Brain microvascular endothelial cell (primary cell): ENCODE measurements around the gene IQCH.

Source experiments
- DNase-seq: peaks from one replicate; pipeline ENCODE4 v3.0.0-alpha.2; 2020
- H3K27ac ChIP-seq: fragments of 250-450 bp; sonication (Bioruptor Pico); 2 replicates; pipeline ENCODE4 v1.5.1; 2020; ENCODE audit warnings: mild to moderate bottlenecking, moderate library complexity
- H3K27me3 ChIP-seq: fragments of 250-450 bp; sonication (Bioruptor Pico); replicated peaks from 2 replicates; pipeline ENCODE4 v1.5.1; 2020; ENCODE audit warnings: mild to moderate bottlenecking
- H3K36me3 ChIP-seq: fragments of 250-450 bp; sonication (Bioruptor Pico); replicated peaks from 2 replicates; pipeline ENCODE4 v1.5.1; 2020; ENCODE audit warnings: mild to moderate bottlenecking
- H3K4me3 ChIP-seq: 2 replicates; pipeline ENCODE4 v1.5.1; 2011; ENCODE audit warnings: low read depth, mild to moderate bottlenecking, control low read depth, low read length, moderate library complexity
- in situ Hi-C: cut with HindIII; loops from 2 replicates; pipeline ENCODE4 v1.10.0; 2017; ENCODE audit warnings: low sequenced_read_pairs, low pct_ligation_motif_present
- TF ChIP-seq, protein P1 (sequence below): IDR thresholded peaks from 2 replicates; pipeline ENCODE4 v1.5.1; 2011; ENCODE audit warnings: low read depth, mild to moderate bottlenecking, moderate library complexity, low read length, control low read depth, inconsistent platforms; ENCODE audit errors: missing control alignments

Gene IQCH

GRCh38 chr15:67463488-67463887, 208.9 kb downstream of the IQCH start:
- TF ChIP-seq, protein P1, sequence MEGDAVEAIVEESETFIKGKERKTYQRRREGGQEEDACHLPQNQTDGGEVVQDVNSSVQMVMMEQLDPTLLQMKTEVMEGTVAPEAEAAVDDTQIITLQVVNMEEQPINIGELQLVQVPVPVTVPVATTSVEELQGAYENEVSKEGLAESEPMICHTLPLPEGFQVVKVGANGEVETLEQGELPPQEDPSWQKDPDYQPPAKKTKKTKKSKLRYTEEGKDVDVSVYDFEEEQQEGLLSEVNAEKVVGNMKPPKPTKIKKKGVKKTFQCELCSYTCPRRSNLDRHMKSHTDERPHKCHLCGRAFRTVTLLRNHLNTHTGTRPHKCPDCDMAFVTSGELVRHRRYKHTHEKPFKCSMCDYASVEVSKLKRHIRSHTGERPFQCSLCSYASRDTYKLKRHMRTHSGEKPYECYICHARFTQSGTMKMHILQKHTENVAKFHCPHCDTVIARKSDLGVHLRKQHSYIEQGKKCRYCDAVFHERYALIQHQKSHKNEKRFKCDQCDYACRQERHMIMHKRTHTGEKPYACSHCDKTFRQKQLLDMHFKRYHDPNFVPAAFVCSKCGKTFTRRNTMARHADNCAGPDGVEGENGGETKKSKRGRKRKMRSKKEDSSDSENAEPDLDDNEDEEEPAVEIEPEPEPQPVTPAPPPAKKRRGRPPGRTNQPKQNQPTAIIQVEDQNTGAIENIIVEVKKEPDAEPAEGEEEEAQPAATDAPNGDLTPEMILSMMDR, result no peak
- Histone ChIP-seq H3K27me3 (no peaks in the 10 kb centered on the region), H3K27ac (no peak overlapping the region), H3K36me3 (no peaks in the 10 kb centered on the region), H3K4me3 (no peak overlapping the region)
- no peak for DNase-seq
- in situ Hi-C loops, result loop anchor here (25.0 kb wide), 1 partner anchor 349 kb away; no protein-coding TSS in a partner anchor

DNA sequence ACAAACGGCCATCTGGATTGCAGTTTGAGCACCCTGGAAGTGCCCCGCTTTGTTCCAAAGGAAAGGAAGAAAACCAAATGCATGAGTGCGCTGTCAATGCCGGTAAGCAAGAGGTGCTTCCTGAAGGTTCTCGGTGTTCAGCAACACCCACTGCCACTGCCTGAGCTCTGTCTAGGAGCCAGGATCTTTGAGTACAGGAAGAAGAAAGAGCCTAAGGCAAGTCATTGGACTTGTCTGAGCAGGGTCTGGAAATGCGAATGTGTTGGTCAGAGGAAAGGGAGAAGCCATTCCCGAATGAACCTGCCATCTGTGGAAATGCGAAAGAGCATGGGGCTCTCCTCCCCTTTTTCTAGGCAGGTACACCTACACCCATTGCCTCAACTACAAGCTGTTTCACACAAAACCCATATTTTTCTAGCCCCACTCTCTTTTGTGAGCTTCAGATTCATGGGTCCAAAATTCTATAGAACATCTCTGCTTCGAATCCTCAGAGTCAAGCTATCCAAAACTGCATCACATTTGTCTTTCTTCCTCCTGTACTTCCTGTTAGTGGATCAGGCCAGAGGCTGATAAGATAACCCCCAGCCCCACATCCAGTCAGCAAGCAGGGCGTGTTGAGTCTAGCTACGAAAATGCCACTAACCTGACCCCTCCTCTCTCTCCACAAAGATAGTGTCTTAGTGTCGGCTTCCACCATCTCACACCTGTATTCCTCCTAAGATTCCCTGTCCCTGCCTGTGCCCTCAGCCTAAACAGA, 210.8 kb downstream of the IQCH start:
- Histone ChIP-seq H3K27ac (no peak overlapping the region), H3K4me3 (no peak overlapping the region), H3K27me3 (no peaks in the 10 kb centered on the region), H3K36me3 (no peaks in the 10 kb centered on the region)
- in situ Hi-C loops, result loop anchor here (25.0 kb wide), 1 partner anchor 347 kb away; no protein-coding TSS in a partner anchor
- no peak for DNase-seq
- TF ChIP-seq, protein P1, result no peak

DNA sequence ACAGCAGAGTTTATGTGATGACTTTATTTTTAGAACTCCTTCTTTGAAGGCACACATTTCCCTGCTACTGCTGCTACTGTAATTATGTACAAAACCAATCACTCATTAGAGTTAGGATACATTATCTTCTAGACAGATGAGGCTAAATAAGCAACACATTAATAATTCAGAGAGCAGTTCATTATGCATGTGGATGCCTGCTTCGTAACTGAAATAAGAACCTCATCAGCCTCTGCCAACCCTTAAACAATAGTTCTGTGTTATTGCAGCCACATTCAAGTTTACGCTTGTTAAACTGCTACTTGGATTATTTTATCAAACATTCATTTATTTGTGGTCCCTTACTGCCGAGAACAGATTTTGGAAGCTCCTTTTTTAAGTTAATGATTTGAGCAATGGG, 213.8 kb downstream of the IQCH start:
- Histone ChIP-seq H3K36me3 (no peaks in the 10 kb centered on the region), H3K27ac (no peak overlapping the region), H3K4me3 (no peak overlapping the region), H3K27me3 (no peaks in the 10 kb centered on the region)
- no peak for DNase-seq
- in situ Hi-C loops, result loop anchor here (25.0 kb wide), 1 partner anchor 344 kb away; no protein-coding TSS in a partner anchor
- TF ChIP-seq, protein P1, result no peak

- Histone ChIP-seq H3K27me3 (no peaks in the 10 kb centered on the region), H3K27ac (no peak overlapping the region), H3K36me3 (no peaks in the 10 kb centered on the region), H3K4me3 (no peak overlapping the region)
- TF ChIP-seq, protein P1, result no peak
- DNase-seq, result no peak
- in situ Hi-C loops, result loop anchor here (25.0 kb wide), 1 partner anchor 343 kb away; no protein-coding TSS in a partner anchor
These were observed 215.1 kb downstream of the IQCH start for GRCh38 chr15:67469680-67470079.

DNA sequence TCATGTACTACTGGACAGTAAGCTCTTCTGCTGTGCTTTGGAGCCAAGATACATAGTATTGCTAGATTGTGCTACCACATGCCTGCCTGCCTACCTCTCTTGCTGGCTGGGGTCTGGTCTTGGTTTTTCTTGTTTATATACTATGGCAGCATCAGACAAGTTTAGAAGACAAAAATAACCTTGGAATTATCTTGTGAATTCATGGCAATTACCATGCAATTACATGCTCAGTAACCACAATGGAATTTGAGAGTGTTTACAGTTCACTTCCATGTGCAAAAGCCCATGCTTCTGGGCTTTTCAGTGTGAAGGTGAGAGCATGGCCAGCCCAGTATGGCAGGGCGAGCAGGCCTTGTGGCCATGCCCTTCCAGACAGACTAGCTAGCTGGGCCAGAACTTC, 218.4 kb downstream of the IQCH start:
- Histone ChIP-seq H3K4me3 (no peak overlapping the region), H3K36me3 (no peaks in the 10 kb centered on the region), H3K27ac (no peak overlapping the region), H3K27me3 (no peaks in the 10 kb centered on the region)
- no peak for DNase-seq
- TF ChIP-seq, protein P1, result no peak
- in situ Hi-C loops, result loop anchor here (25.0 kb wide), 1 partner anchor 339 kb away; no protein-coding TSS in a partner anchor
